HCT116 (cell line): ENCODE data around the gene MSI2. TPM values are rescaled to one million over a fixed set of nuclear protein-coding genes. Genes with fewer than 3 reads are reported as not detected.

Source experiments
- ATAC-seq: fragments of 200-7000 bp; cut with Tn5 transposase; 2 replicates; pipeline ENCODE4 v1.9.1; 2020; ENCODE audit warnings: mild to moderate bottlenecking, moderate library complexity
- BruUV-seq: library from RNA; stranded (reverse); fragments of 400-500 nt; replicated peaks from 2 replicates; lab custom pipeline; 2021; lab: Mats Ljungman, UMichigan
- CTCF ChIA-PET: fragments of 300-600 bp; sonication (Branson Sonifier 250); formaldehyde crosslinking; loops from one replicate; lab custom pipeline; 2021; ENCODE audit warnings: antibody characterized with exemption; lab: Charles Lee
- POLR2A ChIA-PET: fragments of 300-600, 350-600 bp; sonication (Branson Sonifier 250); formaldehyde crosslinking; loops from one replicate; lab custom pipeline; 2021; ENCODE audit warnings: antibody characterized with exemption; lab: Charles Lee
- RAD21 ChIA-PET, 2 experiments: fragments of 300-600 bp; sonication (Branson Sonifier 250); formaldehyde crosslinking; loops; one replicate each; lab custom pipeline; 2023; ENCODE audit warnings: low total read pairs in 2 of 2; ENCODE audit not compliant: uncharacterized antibody in 2 of 2, unreplicated experiment in 2 of 2, low non-redundant PET in 1 of 2; lab: Charles Lee
- DNase-seq: peaks from one replicate; pipeline ENCODE4 v3.0.0-alpha.2; 2010; ENCODE audit warnings: low read depth, low spot score
- H2AFZ ChIP-seq: fragments of 200-600 bp; shearing (Covaris generic), sonication (generic); 2 replicates; pipeline ENCODE4 v1.6.1; 2017; ENCODE audit warnings: low read depth, mixed run types, mixed read lengths, antibody characterized with exemption, low read length; ENCODE audit not compliant: poor library complexity, severe bottlenecking
- H3K27ac ChIP-seq: 2 replicates; pipeline ENCODE4 v1.5.1; 2012; ENCODE audit warnings: low read depth, low read length
- H3K27me3 ChIP-seq: fragments of 200-600 bp; sonication (generic); 2 replicates; pipeline ENCODE4 v1.6.1; 2016; ENCODE audit warnings: mixed run types, low read length, mixed read lengths; ENCODE audit not compliant: insufficient read depth
- H3K36me3 ChIP-seq, 2 experiments: fragments of 200-500 bp in 1 of 2; fragments of 200-600 bp in 1 of 2; sonication (Bioruptor generic) in 1 of 2; sonication (generic) in 1 of 2; 2 replicates each; pipeline versions ENCODE4 v1.5.1 to v1.6.1; 2014 to 2016; ENCODE audit warnings: low read length in 2 of 2, inconsistent platforms in 1 of 2, mixed read lengths in 1 of 2, mixed run types in 1 of 2; ENCODE audit not compliant: insufficient read depth in 2 of 2, control insufficient read depth in 1 of 2
- H3K4me1 ChIP-seq, 2 experiments: fragments of 200-600 bp in 1 of 2; sonication (generic) in 1 of 2; 2 replicates each; pipeline versions ENCODE4 v1.5.1 to v1.6.1; 2012 to 2017; ENCODE audit warnings: low read length in 2 of 2, inconsistent platforms in 1 of 2, mild to moderate bottlenecking in 1 of 2, mixed read lengths in 1 of 2, mixed run types in 1 of 2, moderate library complexity in 1 of 2; ENCODE audit not compliant: insufficient read depth in 2 of 2, control insufficient read depth in 1 of 2
- H3K4me2 ChIP-seq: fragments of 200-600 bp; sonication (generic); 2 replicates; pipeline ENCODE4 v1.6.1; 2017; ENCODE audit warnings: mixed run types, low read length, mixed read lengths
- H3K4me3 ChIP-seq, 2 experiments: fragments of 200-600 bp in 1 of 2; sonication (generic) in 1 of 2; replicated peaks in 1 of 2; 2 replicates each; pipeline ENCODE4 v1.5.1; 2011 to 2016; ENCODE audit warnings: low read length in 2 of 2, control low read depth in 1 of 2, low read depth in 1 of 2, mild to moderate bottlenecking in 1 of 2, mixed read lengths in 1 of 2, mixed run types in 1 of 2
- H3K79me2 ChIP-seq: fragments of 200-600 bp; sonication (generic); 2 replicates; pipeline ENCODE4 v1.6.1; 2017; ENCODE audit warnings: mild to moderate bottlenecking, mixed run types, low read length, moderate library complexity, mixed read lengths; ENCODE audit not compliant: insufficient read depth
- H3K9ac ChIP-seq: fragments of 200-600 bp; sonication (generic); 2 replicates; pipeline ENCODE4 v1.6.1; 2016; ENCODE audit warnings: low read length, mixed read lengths
- H3K9me2 ChIP-seq: fragments of 200-600 bp; sonication (generic), shearing (Covaris generic); 2 replicates; pipeline ENCODE4 v1.6.1; 2017; ENCODE audit warnings: mixed run types, mild to moderate bottlenecking, moderate library complexity; ENCODE audit not compliant: insufficient read depth
- H3K9me3 ChIP-seq, 2 experiments: fragments of 200-500 bp in 1 of 2; fragments of 200-600 bp in 1 of 2; sonication (Bioruptor generic) in 1 of 2; sonication (generic) in 1 of 2; 2 replicates each; pipeline ENCODE4 v1.6.1; 2014 to 2017; ENCODE audit warnings: low read length in 2 of 2, mixed read lengths in 2 of 2, inconsistent platforms in 1 of 2, low read depth in 1 of 2, mild to moderate bottlenecking in 1 of 2, mixed run types in 1 of 2, moderate library complexity in 1 of 2; ENCODE audit not compliant: control insufficient read depth in 1 of 2, insufficient read depth in 1 of 2
- H4K20me1 ChIP-seq: fragments of 200-600 bp; sonication (generic), shearing (Covaris generic); 2 replicates; pipeline ENCODE4 v1.6.1; 2017; ENCODE audit warnings: mixed run types, mild to moderate bottlenecking, moderate library complexity; ENCODE audit not compliant: insufficient read depth
- ATF3 ChIP-seq: IDR thresholded peaks from 2 replicates; pipeline ENCODE4 v1.6.1; 2012
- CBX3 ChIP-seq: IDR thresholded peaks from 2 replicates; pipeline ENCODE4 v1.6.1; 2012; ENCODE audit warnings: low read depth
- CEBPB ChIP-seq: IDR thresholded peaks from 2 replicates; pipeline ENCODE4 v1.6.1; 2012; ENCODE audit warnings: low read depth
- CTCF ChIP-seq, 3 experiments: fragments of 200-600 bp in 1 of 3; sonication (generic) in 1 of 3; IDR thresholded peaks in 2 of 3; conservative IDR thresholded peaks in 1 of 3; 2 replicates each; pipeline ENCODE4 v1.5.1; 2012 to 2017; ENCODE audit warnings: low read depth in 2 of 3, low read length in 2 of 3, antibody characterized with exemption in 1 of 3, borderline replicate concordance in 1 of 3, control low read depth in 1 of 3, mild to moderate bottlenecking in 1 of 3, mixed read lengths in 1 of 3, mixed run types in 1 of 3, moderate library complexity in 1 of 3; ENCODE audit not compliant: insufficient read depth in 1 of 3
- EGR1 ChIP-seq: IDR thresholded peaks from 2 replicates; pipeline ENCODE4 v1.6.1; 2012; ENCODE audit warnings: low read depth
- EZH2 ChIP-seq: fragments of 200-600 bp; sonication (generic); IDR thresholded peaks from 2 replicates; pipeline ENCODE4 v1.6.1; 2017; ENCODE audit warnings: antibody characterized with exemption, mixed run types
- EZH2phosphoT487 ChIP-seq: fragments of 200-600 bp; IDR thresholded peaks from 2 replicates; pipeline ENCODE4 v1.6.1; 2018; ENCODE audit warnings: antibody characterized with exemption, borderline replicate concordance
- FOSL1 ChIP-seq: IDR thresholded peaks from 2 replicates; pipeline ENCODE4 v1.6.1; 2012; ENCODE audit warnings: low read depth
- JUND ChIP-seq: IDR thresholded peaks from 2 replicates; pipeline ENCODE4 v1.6.1; 2012
- MAX ChIP-seq: IDR thresholded peaks from 2 replicates; pipeline ENCODE4 v1.6.1; 2012
- POLR2A ChIP-seq: IDR thresholded peaks from 2 replicates; pipeline ENCODE4 v1.7.0; 2011; ENCODE audit warnings: borderline replicate concordance; ENCODE audit not compliant: insufficient read depth, insufficient read length; ENCODE audit errors: extremely low read depth
- POLR2AphosphoS5 ChIP-seq: IDR thresholded peaks from 2 replicates; pipeline ENCODE4 v1.6.1; 2011; ENCODE audit warnings: mild to moderate bottlenecking, low read depth, low read length, moderate library complexity
- RAD21 ChIP-seq: IDR thresholded peaks from 2 replicates; pipeline ENCODE4 v1.6.1; 2012; ENCODE audit warnings: low read depth, mild to moderate bottlenecking
- SIN3A ChIP-seq: IDR thresholded peaks from 2 replicates; pipeline ENCODE4 v1.6.1; 2012; ENCODE audit warnings: low read depth
- SP1 ChIP-seq: IDR thresholded peaks from 2 replicates; pipeline ENCODE4 v1.6.1; 2012; ENCODE audit warnings: low read depth
- SRF ChIP-seq: IDR thresholded peaks from 2 replicates; pipeline ENCODE4 v1.6.1; 2012; ENCODE audit warnings: low read depth
- TCF7L2 ChIP-seq: IDR thresholded peaks from 2 replicates; pipeline ENCODE4 v1.7.0; 2011; ENCODE audit warnings: borderline replicate concordance, inconsistent platforms; ENCODE audit not compliant: insufficient read depth, insufficient read length; ENCODE audit errors: extremely low read depth
- YY1 ChIP-seq: IDR thresholded peaks from 2 replicates; pipeline ENCODE4 v1.6.1; 2011; ENCODE audit warnings: low read length, low read depth, moderate library complexity, mild to moderate bottlenecking; ENCODE audit not compliant: insufficient replicate concordance; ENCODE audit errors: extremely low read depth
- ZFX ChIP-seq: fragments of 450-650 bp; IDR thresholded peaks from 2 replicates; pipeline ENCODE4 v1.6.1; 2017
- ZNF274 ChIP-seq: fragments of 200-500 bp; sonication (Bioruptor generic); IDR thresholded peaks from 2 replicates; pipeline ENCODE4 v1.6.1; 2014; ENCODE audit warnings: mild to moderate bottlenecking, low read depth, low read length, inconsistent platforms
- intact Hi-C: fragments of 100-400 bp; cut with micrococcal nuclease; formaldehyde crosslinking; loops from 2 replicates; pipeline ENCODE4 v1.10.0; 2022
- total RNA-seq: library from RNA; stranded (reverse); gene quantifications from one replicate; pipeline ENCODE4 v1.2.1, GENCODE V29; 2021; ENCODE audit not compliant: unreplicated experiment

Gene MSI2
- total RNA-seq, 1 experiment from 2014 or later: 137 TPM

- no peak for TF ChIP-seq ATF3
- no peak for TF ChIP-seq POLR2A
- no peak for TF ChIP-seq JUND
- TF ChIP-seq EZH2phosphoT487: no peak
- TF ChIP-seq SP1: no peak
- TF ChIP-seq SRF: no peak
- no peak for TF ChIP-seq TCF7L2
- no peak for TF ChIP-seq EGR1
- TF ChIP-seq POLR2AphosphoS5: no peak
- no peak for TF ChIP-seq CBX3
- no peak for TF ChIP-seq ZNF274
- no peak for TF ChIP-seq MAX
- TF ChIP-seq EZH2: no peak
- TF ChIP-seq CEBPB: no peak
- TF ChIP-seq ZFX: no peak
- no peak for TF ChIP-seq SIN3A
- no peak for TF ChIP-seq FOSL1
- no peak for TF ChIP-seq YY1
- no peak for TF ChIP-seq RAD21
- no peak for TF ChIP-seq CTCF (IDR thresholded peaks at IDR 0.05 in 2 of 3, conservative IDR thresholded peaks at IDR 0.05 in 1 of 3; ENCODE audit: borderline replicate concordance in 1 of 3, insufficient read depth in 1 of 3, low read depth in 2 of 3, low read length in 2 of 3)
- H3K27ac ChIP-seq: no peak overlapping the region
- no peak overlapping the region for H2AFZ ChIP-seq
- RAD21 ChIA-PET: no interaction called here
- no peak overlapping the region for H3K4me2 ChIP-seq
- no peaks in the 10 kb centered on the region for H3K27me3 ChIP-seq
- H3K36me3 ChIP-seq: no peaks in the 10 kb centered on the region
- H3K4me3 ChIP-seq: no peak overlapping the region
- no peaks in the 10 kb centered on the region for H3K79me2 ChIP-seq
- no peaks in the 10 kb centered on the region for H3K4me1 ChIP-seq
- intact Hi-C loops: no loop called here
- CTCF ChIA-PET: no interaction called here
- no TSS peak for BruUV-seq
- no peak for DNase-seq
- no peaks in the 10 kb centered on the region for H4K20me1 ChIP-seq
- no peak for ATAC-seq
- POLR2A ChIA-PET: no interaction called here
- peaks cover 3 to 7% of the 10 kb centered on the region in 2 experiments; a peak in 2 of 4 replicates for H3K9me3 ChIP-seq
- no peak overlapping the region for H3K9ac ChIP-seq
- no peaks in the 10 kb centered on the region for H3K9me2 ChIP-seq
Observed at GRCh38 chr17:57249520-57249919, 6.8 kb upstream of the MSI2 start.
